Left ventricle myocardium superior (tissue), 1 donor: Measurements from ENCODE around the gene NCOA3. TPM values are rescaled to one million over a fixed set of nuclear protein-coding genes. Genes with fewer than 3 reads are reported as not detected.

Source experiments
- ATAC-seq: fragments of 200-7000 bp; cut with Tn5 transposase; one replicate; pipeline ENCODE4 v1.9.1; 2020; ENCODE audit warnings: mild to moderate bottlenecking, moderate library complexity
- DNase-seq: peaks from one replicate; pipeline ENCODE4 v3.0.0-alpha.2; 2020
- intact Hi-C: fragments of 100-400 bp; cut with micrococcal nuclease; formaldehyde crosslinking; loops from one replicate; pipeline ENCODE4 v1.11.0; 2022
- total RNA-seq: library from RNA; stranded (reverse); fragmentation: NEBNext Ultra II Directional; extraction: Animal tissue kit (Norgen Biotek cat#: 25700); gene quantifications from one replicate; pipeline ENCODE4 v1.2.1, GENCODE V29; 2021
- donor health status: DM: no; HTN: yes; CAD: no; lungs with severe emphysema.

Gene NCOA3
- total RNA-seq, 1 donor from 2014 or later, result 23.3 TPM

- ATAC-seq, result no peak
- DNase-seq, result no peak
- intact Hi-C loops, result no loop called here
Measured at GRCh38 chr20:47666304-47666703, 164.6 kb downstream of the NCOA3 start.

GRCh38 chr20:47667086-47667485 is 165.4 kb downstream of the NCOA3 start:
- DNase-seq (no peak), ATAC-seq (no peak)
- intact Hi-C loops, result no loop called here

GRCh38 chr20:47667531-47668312 is 166.0 kb downstream of the NCOA3 start:
- ATAC-seq (no peak), DNase-seq (no peak)
- intact Hi-C loops, result no loop called here

- ATAC-seq (no peak), DNase-seq (no peak)
- intact Hi-C loops, result no loop called here
Measured at GRCh38 chr20:47668313-47669151, 166.8 kb downstream of the NCOA3 start.

GRCh38 chr20:47669152-47669425 is 167.4 kb downstream of the NCOA3 start:
- ATAC-seq, result no peak
- intact Hi-C loops, result no loop called here

GRCh38 chr20:47669489-47669888 is 167.8 kb downstream of the NCOA3 start:
- intact Hi-C loops, result no loop called here
- no peak for ATAC-seq

More at GRCh38 chr20:47669152-47669425, 167.4 kb downstream of the NCOA3 start:
- no peak for DNase-seq

GRCh38 chr20:47669927-47670890 is 168.5 kb downstream of the NCOA3 start:
- intact Hi-C loops, result no loop called here
- DNase-seq (no peak), ATAC-seq (no peak)

More at GRCh38 chr20:47669489-47669888, 167.8 kb downstream of the NCOA3 start:
- DNase-seq, result no peak

- DNase-seq (no peak), ATAC-seq (no peak)
- intact Hi-C loops, result no loop called here
Measured at GRCh38 chr20:47670913-47671312, 169.2 kb downstream of the NCOA3 start.

- intact Hi-C loops, result no loop called here
- no peak for DNase-seq
Measured at GRCh38 chr20:47672166-47672565, 170.5 kb downstream of the NCOA3 start.

GRCh38 chr20:47672886-47673670 is 171.4 kb downstream of the NCOA3 start:
- intact Hi-C loops, result no loop called here
- DNase-seq (no peak), ATAC-seq (no peak)

More at GRCh38 chr20:47672166-47672565, 170.5 kb downstream of the NCOA3 start:
- ATAC-seq, result no peak

- no peak for ATAC-seq
- intact Hi-C loops, result no loop called here
- no peak for DNase-seq
Measured at GRCh38 chr20:47673671-47673955, 171.9 kb downstream of the NCOA3 start.

- no peak for ATAC-seq
- intact Hi-C loops, result no loop called here
- no peak for DNase-seq
Measured at GRCh38 chr20:47674145-47674544, 172.5 kb downstream of the NCOA3 start.

- DNase-seq, result no peak
- intact Hi-C loops, result no loop called here
Measured at GRCh38 chr20:47674686-47675085, 173.0 kb downstream of the NCOA3 start.

GRCh38 chr20:47675190-47676142 is 173.8 kb downstream of the NCOA3 start:
- ATAC-seq, result no peak
- intact Hi-C loops, result no loop called here
- no peak for DNase-seq

More at GRCh38 chr20:47674686-47675085, 173.0 kb downstream of the NCOA3 start:
- no peak for ATAC-seq

GRCh38 chr20:47676219-47676721 is 174.6 kb downstream of the NCOA3 start:
- no peak for ATAC-seq
- intact Hi-C loops, result no loop called here

GRCh38 chr20:47676912-47677634 is 175.4 kb downstream of the NCOA3 start:
- ATAC-seq, result no peak
- DNase-seq, result no peak
- intact Hi-C loops, result no loop called here

More at GRCh38 chr20:47676219-47676721, 174.6 kb downstream of the NCOA3 start:
- DNase-seq, result no peak
